NCI-H69 (cell line): Measurements from ENCODE around the gene OFD1.

Experiments used
- DNase-seq: peaks from one replicate; lab custom pipeline; 2025; lab: John Stamatoyannopoulos, UW

The OFD1 gene, protein sequence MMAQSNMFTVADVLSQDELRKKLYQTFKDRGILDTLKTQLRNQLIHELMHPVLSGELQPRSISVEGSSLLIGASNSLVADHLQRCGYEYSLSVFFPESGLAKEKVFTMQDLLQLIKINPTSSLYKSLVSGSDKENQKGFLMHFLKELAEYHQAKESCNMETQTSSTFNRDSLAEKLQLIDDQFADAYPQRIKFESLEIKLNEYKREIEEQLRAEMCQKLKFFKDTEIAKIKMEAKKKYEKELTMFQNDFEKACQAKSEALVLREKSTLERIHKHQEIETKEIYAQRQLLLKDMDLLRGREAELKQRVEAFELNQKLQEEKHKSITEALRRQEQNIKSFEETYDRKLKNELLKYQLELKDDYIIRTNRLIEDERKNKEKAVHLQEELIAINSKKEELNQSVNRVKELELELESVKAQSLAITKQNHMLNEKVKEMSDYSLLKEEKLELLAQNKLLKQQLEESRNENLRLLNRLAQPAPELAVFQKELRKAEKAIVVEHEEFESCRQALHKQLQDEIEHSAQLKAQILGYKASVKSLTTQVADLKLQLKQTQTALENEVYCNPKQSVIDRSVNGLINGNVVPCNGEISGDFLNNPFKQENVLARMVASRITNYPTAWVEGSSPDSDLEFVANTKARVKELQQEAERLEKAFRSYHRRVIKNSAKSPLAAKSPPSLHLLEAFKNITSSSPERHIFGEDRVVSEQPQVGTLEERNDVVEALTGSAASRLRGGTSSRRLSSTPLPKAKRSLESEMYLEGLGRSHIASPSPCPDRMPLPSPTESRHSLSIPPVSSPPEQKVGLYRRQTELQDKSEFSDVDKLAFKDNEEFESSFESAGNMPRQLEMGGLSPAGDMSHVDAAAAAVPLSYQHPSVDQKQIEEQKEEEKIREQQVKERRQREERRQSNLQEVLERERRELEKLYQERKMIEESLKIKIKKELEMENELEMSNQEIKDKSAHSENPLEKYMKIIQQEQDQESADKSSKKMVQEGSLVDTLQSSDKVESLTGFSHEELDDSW

DNA sequence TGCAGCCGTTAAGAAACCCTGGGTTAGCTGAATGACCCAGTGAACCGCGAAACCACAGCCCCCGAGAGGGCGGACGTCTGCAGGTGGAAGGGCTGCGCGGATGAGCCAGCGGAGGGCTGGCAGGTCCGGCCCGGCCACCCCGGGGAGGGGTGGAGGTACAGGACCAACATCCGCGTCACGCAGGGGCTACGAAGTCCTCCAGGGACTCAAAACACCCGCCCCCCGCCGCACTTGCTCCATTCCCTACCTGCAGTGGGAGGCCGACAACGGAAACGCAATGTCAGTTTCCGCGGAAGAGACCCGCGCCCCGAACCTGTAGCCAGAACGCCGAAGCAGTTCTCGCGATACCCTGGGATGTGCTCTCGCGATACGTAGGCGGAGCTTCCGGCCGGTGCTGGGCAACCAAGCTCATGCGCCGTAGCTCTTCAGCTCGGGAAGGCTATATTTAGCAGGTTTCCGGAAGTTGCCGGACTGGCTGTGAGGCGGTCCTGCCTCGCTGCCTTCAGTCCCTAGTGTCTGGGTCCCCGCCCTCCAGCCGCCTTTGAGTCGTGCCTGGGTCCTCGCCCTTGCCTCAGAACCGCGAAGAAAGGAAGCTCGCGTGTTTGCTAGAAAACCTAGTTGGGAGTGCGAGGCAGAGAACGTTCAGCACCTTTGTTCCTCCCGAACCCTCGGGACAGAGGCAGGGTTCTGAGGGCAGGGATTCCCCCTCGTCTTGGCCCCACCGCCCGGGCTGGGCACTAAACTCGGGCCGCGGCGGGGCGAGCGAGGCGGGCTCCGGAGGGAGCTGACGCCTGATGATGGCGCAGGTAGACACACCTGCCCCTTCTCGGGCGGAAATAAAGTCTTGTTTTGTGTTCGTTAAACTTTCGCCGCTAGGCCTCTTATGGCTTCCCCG is at the start of gene OFD1, which contains the start of gene TRAPPC2:
OFD1 (plus strand) TSS at position 471 of the 895 bp plus-strand sequence; CDS start at position 795, 324 bp downstream.
TRAPPC2 (minus strand) TSS at position 343 of the 895 bp plus-strand sequence. CDS start 14,657 bp downstream, outside the sequence.
- DNase-seq = peak; percentile 97

DNA sequence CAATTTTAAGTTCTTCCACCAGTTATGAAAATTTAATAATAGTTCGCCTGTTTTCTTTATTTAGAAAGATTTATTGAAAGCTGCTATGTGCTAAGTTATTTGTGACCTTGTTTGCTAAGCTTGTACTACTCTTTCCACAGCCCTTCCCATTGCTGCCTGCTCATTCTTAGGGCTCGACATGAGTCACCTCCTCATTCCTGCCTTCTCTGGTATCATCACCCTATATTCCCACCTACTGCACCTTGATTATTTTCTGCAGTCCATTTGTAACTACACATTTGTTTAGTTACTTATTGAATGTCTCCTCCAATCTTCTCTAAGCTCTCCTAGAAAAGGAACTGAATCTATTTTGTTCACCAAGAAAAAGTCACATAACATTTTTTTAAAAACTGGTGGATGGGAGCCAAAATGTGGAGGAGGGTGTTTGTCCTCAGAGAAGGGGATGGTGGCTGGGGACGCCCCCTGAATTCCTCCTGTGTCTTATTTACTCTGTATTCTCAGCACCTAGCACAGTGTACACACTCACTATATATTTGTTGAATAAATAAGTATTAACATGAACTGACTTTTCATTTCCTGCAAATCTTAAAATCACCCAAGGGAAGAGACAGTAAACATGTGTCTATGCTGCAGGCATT is 49.3 kb upstream of the OFD1 start:
- no peak for DNase-seq

DNA sequence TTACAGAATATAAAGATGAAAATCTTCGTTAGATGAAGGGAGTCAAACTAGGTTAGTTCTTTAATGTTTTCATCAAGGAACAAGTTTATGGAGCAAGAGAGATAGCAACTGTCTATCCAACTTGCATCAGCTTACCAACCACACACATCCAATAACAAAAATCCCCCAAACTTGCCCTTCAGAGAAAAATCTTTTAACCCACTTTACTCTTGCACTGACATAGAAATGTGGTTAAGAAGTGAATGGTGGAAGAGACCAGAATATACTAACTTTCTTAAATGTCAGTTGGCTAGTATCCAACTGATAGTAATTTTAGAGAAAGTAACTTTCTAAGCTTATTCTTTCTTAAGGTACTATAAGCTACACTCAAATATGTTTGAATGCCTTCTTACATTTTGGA is 47.3 kb upstream of the OFD1 start:
- no peak for DNase-seq

DNA sequence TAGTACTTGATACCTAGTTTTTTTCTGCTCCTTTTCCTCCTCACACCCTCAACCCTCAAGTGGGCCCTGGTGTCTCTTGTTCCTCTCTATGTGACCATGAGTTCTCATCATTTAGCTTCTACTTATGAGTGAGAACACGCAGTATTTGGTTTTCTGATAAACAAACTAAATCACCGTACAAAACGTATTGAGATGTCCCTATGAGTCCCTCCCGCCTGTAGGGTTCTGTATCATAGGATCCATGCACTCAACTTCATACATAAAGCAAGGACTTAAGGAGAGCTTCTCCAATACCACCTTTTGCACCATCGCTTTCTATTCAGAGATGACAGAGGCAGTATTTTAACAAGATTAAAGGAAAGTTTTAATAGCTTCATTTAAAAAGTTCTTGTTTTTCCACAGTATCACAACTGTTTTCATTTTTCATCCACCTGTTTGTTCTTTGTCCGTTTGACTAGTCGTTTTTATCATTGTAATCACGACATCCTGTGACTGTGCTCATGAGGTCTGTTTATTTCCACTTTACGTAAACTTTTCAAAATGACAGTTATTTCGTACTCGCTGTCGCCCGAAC is 46.1 kb upstream of the OFD1 start:
- DNase-seq = peak; percentile 10

DNA sequence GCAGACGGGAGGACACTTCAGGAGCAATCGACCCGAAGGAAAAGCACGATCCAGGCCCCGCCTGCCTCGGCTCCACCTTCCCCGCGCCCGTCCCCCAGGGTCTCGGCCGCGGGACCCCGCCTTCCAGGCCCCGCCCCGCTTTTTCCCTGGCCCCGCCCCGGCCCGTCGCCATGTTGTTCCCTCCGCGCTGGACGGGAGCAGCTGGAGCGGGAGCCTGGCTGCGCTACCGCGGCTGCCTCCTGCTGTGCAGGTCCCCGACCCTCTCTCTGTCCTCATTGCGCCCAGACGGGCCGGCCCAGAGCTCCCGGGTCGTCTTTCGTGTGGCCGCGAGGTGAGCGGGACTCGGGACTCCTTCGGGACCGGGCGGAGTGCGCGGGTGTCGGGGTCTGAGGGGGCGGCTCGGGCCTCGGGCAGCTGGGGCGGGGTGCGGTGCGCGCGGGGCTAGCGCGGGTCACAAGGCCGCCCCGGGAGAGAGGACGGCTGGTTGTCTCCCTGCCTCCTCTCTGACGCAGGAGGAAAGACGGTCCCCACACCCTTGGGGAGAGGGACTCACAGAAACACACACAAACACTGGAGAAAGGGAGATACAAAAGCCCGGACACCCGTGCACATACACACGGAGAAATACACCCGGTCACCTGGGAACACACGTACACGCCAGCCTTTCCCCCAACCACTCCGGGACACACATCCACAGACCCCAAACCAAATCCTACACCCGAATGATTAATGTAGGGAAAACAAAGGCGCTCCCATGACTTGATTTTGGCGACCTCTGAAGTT is 45.4 kb upstream of the OFD1 start, which contains the start of gene RAB9A:
RAB9A (plus strand) TSS at position 171 of the 783 bp plus-strand sequence. CDS start 19,619 bp downstream, outside the sequence.
- DNase-seq = peak; percentile 86

DNA sequence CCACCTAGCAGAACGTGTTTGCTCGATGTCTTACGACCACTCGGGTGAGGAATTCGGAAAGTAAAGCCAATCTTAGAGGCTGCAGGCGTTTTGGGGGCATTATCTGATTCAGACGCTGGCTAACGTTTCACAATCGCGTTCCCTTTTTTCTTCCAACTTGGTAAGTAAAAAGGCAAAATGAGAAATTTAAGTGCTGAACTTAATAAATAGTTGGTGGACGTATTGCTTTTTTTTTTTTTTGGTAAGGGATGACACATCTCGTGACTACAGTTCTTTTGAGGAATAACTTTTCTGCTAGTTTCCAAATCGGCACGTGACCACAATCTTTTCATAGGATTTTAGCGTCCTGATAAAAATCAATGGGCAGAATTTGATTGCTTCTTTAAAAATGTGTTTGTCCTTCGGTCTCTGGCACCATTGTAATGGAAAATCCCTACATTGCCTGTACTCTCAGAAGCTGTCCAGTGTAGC is 44.8 kb upstream of the OFD1 start:
- peak; percentile 15 for DNase-seq

DNA sequence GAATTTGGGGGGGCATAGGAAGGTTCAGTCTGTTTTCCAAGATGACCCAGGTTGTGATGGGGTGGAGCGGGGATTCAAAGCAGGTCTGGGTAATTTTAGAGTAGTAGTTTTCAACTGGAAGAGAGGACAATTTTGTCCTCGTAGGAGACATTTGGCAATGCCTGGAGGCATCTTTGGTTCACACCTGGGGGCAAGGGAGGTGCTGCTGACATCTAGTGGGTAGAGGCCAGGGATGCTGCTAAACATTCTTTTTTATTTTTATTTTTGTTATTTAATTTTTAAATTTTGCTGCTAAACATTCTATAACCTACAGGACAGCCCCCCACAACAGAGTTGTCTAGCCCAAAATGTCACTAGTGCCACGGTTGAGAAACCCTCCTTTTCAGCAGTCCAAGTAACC is 43.7 kb upstream of the OFD1 start:
- DNase-seq = peak; percentile 8

DNA sequence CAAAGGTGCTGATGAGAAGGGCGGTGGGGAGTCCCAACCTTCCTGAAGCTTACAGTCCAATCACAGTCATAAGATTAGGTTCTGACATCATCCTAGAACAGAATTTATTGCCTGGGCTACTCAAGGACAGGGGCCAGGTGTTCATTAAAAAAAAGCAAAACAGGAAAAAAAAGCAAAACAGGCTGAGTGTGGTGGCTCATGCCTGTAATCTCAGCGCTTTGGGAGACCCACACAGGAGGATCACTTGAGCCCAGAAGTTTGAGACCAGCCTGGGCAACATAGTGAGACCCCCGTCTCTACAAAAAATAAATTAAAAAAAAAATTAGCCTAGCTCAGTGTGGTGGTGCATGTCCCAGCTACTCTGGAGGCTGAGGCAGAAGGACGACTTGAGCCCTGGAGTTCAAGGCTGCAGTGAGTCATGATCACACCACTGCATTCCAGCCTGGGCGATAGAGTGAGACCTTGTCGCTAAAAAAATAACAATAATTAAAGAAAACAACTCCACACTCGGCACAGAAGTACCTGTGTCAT is 42.6 kb upstream of the OFD1 start:
- DNase-seq = no peak

DNA sequence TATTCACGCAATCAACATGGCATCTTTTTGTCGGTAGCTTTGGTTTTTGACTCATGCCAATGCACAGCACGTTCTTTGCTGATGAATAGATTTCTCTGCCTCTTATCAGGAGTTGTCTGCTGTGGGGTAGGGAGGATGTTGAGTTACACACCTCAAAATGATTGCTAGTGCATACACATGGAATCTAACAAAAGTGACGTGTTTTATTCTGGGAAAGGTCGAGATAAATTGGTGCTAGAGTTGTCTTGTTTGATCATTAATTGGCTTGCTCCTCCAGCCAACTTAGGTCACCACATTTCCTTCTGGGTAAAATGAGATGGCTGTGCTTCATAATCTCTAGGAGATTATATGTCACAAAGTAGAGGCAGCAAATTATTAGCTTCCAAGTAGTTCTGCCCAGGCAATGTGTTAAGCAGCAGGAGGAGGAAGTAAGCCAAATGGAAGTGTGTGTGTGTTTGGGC is 41.7 kb upstream of the OFD1 start:
- DNase-seq = peak; percentile 4

DNA sequence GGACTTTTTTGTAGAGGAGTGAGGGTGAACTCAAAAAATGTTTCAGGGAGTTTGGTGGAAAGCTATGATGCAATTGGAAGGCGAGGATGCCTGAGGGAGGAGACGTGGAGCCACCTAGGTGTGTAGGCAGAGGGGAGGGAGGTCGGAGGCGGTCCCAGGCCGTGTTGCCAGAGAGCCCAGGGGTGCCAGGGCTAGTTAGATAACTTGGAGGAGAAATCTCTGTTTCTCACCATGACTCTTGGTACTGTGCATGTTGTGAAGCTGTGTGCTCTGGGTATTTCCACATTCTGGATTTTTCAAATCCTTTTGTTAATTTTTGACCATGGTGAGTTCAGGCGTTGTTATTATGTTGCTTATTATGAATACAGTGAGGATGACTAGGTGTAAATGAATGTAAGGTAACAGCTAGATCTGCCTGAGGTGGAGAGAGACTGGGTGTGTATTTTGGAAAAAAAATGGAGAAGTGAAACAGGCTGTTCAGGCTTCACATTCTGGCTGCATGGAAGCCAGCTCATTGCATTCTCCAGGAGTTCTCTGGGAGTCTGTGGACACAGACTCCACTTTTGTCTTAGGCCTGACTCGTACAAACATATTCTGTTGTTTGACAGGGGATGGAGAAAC is 41.1 kb upstream of the OFD1 start:
- DNase-seq = peak; percentile 10

DNA sequence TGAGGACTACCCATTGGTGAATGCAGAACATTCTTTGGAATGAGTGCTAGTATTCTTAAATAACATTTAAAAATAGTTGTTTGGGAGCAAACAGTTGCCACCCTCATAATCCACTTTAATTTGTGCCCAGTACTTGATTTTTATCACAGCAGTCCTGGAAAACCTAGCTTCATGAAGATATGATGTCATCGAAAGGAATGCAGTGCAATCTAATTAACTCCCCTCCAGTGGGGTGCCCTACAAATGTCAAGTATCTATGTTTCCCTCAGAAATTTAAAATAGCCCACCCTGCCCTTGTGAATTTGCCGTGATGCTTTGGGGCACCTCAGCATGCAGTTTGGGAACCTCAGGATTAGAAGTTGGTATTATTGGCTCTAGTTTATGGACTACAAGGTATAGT is 40.2 kb upstream of the OFD1 start:
- DNase-seq = no peak

DNA sequence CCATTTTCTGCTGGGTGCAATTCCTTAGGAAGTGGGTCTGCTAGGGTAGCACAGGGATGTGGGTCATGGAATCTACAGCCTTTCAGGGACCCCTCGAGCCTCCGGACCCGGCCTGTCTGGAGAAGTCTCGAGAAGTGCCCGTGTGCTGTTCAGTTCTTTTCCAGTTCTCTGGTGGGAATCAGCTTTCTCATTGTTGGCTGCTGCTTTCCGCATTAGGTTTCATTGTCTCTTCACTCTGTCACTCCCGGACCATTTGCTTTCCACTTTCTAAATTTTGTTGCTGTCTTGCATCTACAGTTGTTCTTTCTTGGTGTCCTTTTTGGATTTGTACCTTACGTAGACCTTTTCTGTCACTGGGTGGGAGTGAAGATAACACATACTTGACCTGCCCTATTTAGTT is 39.6 kb upstream of the OFD1 start:
- DNase-seq = no peak

DNA sequence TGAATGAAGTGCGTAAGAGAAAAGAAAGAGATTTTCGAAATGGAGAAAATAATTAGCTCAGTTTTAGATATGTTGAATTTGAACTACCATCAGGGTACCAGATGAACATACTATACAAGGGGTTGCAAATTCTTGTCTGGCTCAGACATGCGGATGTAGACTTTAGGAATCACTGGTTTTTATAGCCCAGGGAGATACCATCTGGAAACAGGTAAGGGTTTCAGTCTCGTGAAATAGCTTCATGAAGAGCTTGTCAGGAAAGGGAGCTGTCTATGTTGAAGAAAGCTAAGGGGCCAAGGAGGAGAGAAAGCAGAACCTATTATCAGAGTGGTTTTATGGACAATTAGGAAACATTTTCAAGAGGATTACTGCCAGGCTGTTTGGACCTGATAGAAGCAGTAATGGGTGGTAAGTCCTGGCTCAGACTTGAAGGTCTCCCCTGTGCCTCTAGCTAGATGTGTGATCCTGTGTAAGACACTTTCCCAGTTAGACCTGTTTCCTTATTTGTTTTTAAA is 38.9 kb upstream of the OFD1 start:
- DNase-seq = no peak

DNA sequence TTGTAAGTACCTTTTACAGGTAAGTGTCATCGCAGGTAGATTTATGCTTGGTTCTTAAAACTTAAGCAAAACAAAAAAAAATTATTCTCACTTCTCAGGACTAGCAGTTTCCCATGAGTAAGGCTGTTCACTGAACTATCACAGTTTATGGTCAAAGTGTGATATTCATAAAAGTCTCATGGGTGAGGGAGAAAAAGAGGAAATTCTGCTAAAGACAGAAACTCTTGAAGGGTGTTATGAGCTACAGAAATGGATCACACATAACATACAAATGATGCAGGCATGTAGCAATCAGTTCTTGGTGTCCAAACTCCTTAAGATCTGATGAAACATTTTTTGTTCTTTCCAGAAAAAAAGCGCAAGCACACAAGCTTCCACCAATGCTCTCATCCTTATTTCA is 37.1 kb upstream of the OFD1 start:
- no peak for DNase-seq

DNA sequence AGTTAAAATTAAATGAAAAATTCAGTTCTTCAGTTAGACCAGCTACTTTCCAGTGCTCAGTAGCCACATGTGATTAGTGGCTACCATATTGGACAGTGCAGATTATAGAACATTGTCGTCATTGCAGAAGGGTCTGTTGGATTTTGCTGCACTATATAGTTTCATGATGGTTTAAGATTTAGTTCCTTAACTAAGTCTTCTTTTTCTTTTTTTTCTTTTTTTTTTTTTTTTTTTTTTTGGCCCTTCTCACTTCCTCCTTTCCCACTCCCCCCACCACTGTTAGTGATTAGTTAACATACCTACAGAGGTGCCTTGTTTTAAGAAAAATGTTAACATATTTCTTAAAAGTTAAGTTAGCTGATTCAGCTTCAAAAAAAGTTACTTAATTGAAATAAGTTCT is 36.6 kb upstream of the OFD1 start:
- no peak for DNase-seq

DNA sequence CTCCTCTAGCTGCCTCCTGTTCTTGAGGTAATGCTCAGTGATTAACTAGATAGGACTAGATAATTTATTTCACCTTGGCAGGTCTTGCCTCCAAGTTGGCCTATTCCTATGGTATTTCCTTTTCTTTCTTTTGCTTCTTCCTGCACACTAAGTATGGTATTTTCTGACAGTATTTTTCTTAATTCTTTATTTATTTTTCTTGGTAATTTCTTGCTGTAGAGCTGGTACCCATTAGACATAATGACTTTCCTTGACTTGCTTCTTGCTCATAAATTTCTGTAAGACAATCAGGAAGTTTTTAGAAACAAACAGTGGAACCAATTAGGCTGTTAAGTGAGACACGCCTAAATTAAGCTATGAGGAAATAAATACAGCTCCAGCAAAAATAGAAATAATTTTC is 36.1 kb upstream of the OFD1 start:
- DNase-seq = no peak

DNA sequence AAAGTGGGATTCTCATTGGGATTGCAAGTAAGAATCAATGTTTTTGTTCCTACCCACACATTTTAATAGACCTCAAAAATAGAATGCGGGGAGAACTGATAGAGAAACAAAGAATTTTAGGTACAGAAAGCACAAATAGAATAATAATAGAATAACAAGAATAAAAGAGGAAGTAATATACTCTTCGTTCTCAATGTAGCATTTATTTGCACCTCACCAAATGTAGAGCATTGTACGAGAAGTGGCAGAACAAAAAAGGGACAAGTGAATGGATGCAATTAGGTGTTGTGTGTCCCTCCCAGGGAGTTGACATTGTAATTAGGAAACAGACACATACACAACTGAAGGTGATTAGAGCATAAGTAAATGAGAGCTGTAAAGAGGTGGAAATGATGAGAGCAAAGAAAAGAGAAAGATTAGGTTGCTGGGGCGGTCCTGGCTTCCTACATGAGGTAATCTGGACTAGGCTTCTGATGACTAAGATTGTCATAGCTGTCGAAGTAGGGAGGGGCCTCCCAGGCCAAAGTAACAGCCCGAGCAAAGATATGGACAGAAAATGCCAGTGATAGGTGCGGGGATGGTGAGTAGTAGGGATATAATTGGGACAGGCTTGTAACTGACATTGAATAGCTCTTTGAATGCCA is 35.2 kb upstream of the OFD1 start:
- DNase-seq = peak; percentile 35

DNA sequence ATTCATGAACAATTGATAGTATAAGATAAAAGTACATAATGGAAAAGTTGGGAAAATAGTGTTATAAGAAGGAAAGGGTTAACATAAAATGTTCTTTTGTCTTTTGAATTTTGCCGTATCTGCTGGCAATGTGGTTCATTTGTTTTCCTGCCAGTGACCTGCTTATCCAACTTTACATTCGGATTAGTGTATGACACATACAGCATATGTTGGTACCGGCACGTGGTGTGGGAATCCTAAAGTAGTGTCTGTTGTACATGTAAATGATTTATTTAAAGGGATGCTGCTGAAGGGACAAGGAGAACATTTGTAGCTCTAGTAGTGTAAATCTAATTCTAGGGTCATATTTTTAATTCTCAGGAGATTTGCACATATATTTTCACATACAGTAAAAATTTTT is 34.2 kb upstream of the OFD1 start:
- no peak for DNase-seq
